ENCODE results near the gene ATP8B1. TPM values are rescaled to one million over a fixed set of nuclear protein-coding genes. Genes with fewer than 3 reads are reported as not detected.

The ATP8B1 gene
- total RNA-seq, 4 donors from 2014 or later, result 97.3 to 115 (median 103) TPM

- peaks cover 0 to 15% (median 0%) of the 10 kb centered on the region in 4 donors for H3K4me1 ChIP-seq
- no peaks in the 10 kb centered on the region for H3K36me3 ChIP-seq
- H3K27me3 ChIP-seq, result no peaks in the 10 kb centered on the region
- TF ChIP-seq POLR2A (IDR thresholded peaks at IDR 0.05), result no peak
- TF ChIP-seq CTCF (IDR thresholded peaks at IDR 0.05), result no peak
- peak in 1 of 3 donors; percentile 40 for DNase-seq
- H3K4me3 ChIP-seq, result no peak overlapping the region
- H3K27ac ChIP-seq, result no peak overlapping the region
- H3K9me3 ChIP-seq, result no peaks in the 10 kb centered on the region
Measured at GRCh38 chr18:57816208-57816954, 13.3 kb upstream of the ATP8B1 start.

- Histone ChIP-seq H3K36me3 (no peaks in the 10 kb centered on the region), H3K27me3 (no peaks in the 10 kb centered on the region), H3K4me1 (peaks cover 0 to 1% (median 0%) of the 10 kb centered on the region in 4 donors), H3K9me3 (no peaks in the 10 kb centered on the region), H3K27ac (no peak overlapping the region), H3K4me3 (no peak overlapping the region)
- TF ChIP-seq CTCF (IDR thresholded peaks at IDR 0.05), result no peak
- no peak for TF ChIP-seq POLR2A (IDR thresholded peaks at IDR 0.05)
- no peak for DNase-seq
Measured at GRCh38 chr18:57814555-57814954, 11.4 kb upstream of the ATP8B1 start.

GRCh38 chr18:57813245-57813644, 10.1 kb upstream of the ATP8B1 start:
- H3K9me3 ChIP-seq, result no peaks in the 10 kb centered on the region
- no peaks in the 10 kb centered on the region for H3K36me3 ChIP-seq
- H3K27ac ChIP-seq, result no peak overlapping the region
- no peaks in the 10 kb centered on the region for H3K27me3 ChIP-seq
- TF ChIP-seq POLR2A (IDR thresholded peaks at IDR 0.05), result no peak
- TF ChIP-seq CTCF (IDR thresholded peaks at IDR 0.05), result no peak
- peak in 1 of 3 donors; percentile 5 for DNase-seq
- H3K4me1 ChIP-seq, result no peaks in the 10 kb centered on the region
- H3K4me3 ChIP-seq, result no peak overlapping the region

GRCh38 chr18:57812126-57812477, 9.0 kb upstream of the ATP8B1 start:
- no peak overlapping the region for H3K4me3 ChIP-seq
- no peaks in the 10 kb centered on the region for H3K27me3 ChIP-seq
- H3K27ac ChIP-seq, result no peak overlapping the region
- no peak for DNase-seq
- no peaks in the 10 kb centered on the region for H3K36me3 ChIP-seq
- H3K9me3 ChIP-seq, result no peaks in the 10 kb centered on the region
- TF ChIP-seq CTCF (IDR thresholded peaks at IDR 0.05), result no peak
- TF ChIP-seq POLR2A (IDR thresholded peaks at IDR 0.05), result no peak
- no peaks in the 10 kb centered on the region for H3K4me1 ChIP-seq

GRCh38 chr18:57811477-57812125, 8.5 kb upstream of the ATP8B1 start:
- Histone ChIP-seq H3K27ac (no peak overlapping the region), H3K4me3 (no peak overlapping the region), H3K4me1 (no peaks in the 10 kb centered on the region), H3K9me3 (no peaks in the 10 kb centered on the region), H3K36me3 (no peaks in the 10 kb centered on the region), H3K27me3 (no peaks in the 10 kb centered on the region)
- TF ChIP-seq CTCF (IDR thresholded peaks at IDR 0.05), result no peak
- no peak for TF ChIP-seq POLR2A (IDR thresholded peaks at IDR 0.05)
- peak in 1 of 3 donors; percentile 52 for DNase-seq
